ENCODE measurements around the gene CAPN3.

DNA sequence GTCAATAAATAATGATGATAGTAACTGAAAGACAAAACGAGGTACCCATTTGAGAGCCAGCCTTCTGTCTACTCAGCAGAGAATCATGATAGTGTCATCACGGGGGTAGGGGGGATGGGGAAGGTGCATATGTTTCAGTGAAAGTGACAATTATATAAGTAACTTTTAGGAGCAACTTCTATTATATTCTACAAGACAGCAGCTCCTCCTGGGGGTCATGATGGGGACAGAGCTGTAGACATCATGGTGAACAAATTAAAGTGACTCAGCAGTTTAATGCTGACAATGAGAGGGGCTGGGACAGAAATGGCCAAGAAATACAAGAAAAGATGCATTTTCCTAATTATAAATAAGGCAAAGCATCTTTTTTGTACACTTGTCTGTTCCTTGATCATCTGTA lies 11.8 kb downstream of the CAPN3 start:
- TF ChIP-seq RAD21 (conservative IDR thresholded peaks at IDR 0.05) (no peak), EP300 (conservative IDR thresholded peaks at IDR 0.05; ENCODE audit: poor library complexity, severe bottlenecking) (no peak)
- TF ChIP-seq, protein P1, sequence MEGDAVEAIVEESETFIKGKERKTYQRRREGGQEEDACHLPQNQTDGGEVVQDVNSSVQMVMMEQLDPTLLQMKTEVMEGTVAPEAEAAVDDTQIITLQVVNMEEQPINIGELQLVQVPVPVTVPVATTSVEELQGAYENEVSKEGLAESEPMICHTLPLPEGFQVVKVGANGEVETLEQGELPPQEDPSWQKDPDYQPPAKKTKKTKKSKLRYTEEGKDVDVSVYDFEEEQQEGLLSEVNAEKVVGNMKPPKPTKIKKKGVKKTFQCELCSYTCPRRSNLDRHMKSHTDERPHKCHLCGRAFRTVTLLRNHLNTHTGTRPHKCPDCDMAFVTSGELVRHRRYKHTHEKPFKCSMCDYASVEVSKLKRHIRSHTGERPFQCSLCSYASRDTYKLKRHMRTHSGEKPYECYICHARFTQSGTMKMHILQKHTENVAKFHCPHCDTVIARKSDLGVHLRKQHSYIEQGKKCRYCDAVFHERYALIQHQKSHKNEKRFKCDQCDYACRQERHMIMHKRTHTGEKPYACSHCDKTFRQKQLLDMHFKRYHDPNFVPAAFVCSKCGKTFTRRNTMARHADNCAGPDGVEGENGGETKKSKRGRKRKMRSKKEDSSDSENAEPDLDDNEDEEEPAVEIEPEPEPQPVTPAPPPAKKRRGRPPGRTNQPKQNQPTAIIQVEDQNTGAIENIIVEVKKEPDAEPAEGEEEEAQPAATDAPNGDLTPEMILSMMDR (IDR thresholded peaks at IDR 0.05; ENCODE audit: poor library complexity, severe bottlenecking): no peak
